GM12891 (cell line): ENCODE measurements around the gene SLC17A7.

Experiments
- POLR2A ChIP-seq: IDR thresholded peaks from 2 replicates; pipeline ENCODE4 v1.6.1; 2011; ENCODE audit warnings: low read depth, low read length, control low read depth
- POLR2AphosphoS5 ChIP-seq: IDR thresholded peaks from 2 replicates; pipeline ENCODE4 v1.6.1; 2011; ENCODE audit warnings: low read depth, low read length, control low read depth

DNA sequence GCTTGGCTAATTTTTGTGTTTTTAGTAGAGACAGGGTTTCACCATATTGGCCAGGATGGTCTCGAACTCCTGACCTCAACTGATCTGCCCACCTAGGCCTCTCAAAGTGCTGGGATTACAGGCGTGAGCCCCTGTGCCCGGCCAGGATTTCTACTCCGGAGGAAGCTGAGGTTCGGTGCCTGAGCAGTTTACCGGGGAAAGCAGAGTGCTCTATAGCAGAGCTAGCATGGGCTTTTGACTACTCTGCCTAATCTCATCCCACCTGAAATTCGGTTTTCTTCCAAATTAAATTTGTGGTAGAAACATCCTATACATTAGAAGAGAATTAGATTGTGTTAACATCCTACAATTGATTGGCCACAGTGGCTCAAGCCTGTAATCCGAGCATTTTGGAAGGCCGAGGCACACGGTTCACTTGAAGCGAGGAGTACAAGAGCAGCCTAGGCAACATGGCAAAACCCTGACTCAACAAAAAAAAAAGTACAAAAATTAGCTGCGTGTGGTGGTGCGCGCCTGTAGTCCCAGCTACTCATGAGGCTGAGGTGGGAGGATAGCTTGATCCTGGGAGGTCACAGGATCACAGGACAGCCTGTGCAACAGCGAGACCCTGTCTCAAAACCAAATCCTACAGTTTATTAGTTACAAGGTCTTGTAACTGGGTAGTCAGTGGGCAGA lies 47.7 kb upstream of the SLC17A7 start:
- TF ChIP-seq POLR2AphosphoS5 = no peak
- no peak; the same call in 1 of the 2 replicates for TF ChIP-seq POLR2A
